Transverse colon (tissue), 4 donors: ENCODE data around the gene TRMT112. TPM values are rescaled to one million over a fixed set of nuclear protein-coding genes. Genes with fewer than 3 reads are reported as not detected.

ENCODE experiments used
- DNase-seq: peaks from one replicate; pipeline ENCODE4 v3.0.0-alpha.2; 2019
- H3K27ac ChIP-seq, 4 donors: fragments of 200-600 bp; sonication (generic); 2 replicates each; pipeline ENCODE4 v1.5.1; 2016 to 2018; ENCODE audit warnings: inconsistent platforms in 4 of 4
- H3K27me3 ChIP-seq: fragments of 200-600 bp; sonication (generic); 2 replicates; pipeline ENCODE4 v1.5.1; 2017; ENCODE audit warnings: inconsistent platforms
- H3K36me3 ChIP-seq, 4 donors: fragments of 200-600 bp; sonication (generic); 2 replicates each; pipeline ENCODE4 v1.5.1; 2017 to 2019; ENCODE audit warnings: inconsistent platforms in 4 of 4
- H3K4me1 ChIP-seq, 4 donors: fragments of 200-600 bp; sonication (generic); 2 replicates each; pipeline ENCODE4 v1.5.1; 2017 to 2020; ENCODE audit warnings: inconsistent platforms in 4 of 4
- H3K4me3 ChIP-seq, 4 donors: fragments of 200-600 bp; sonication (generic); 1 replicate in 1 of 4; 2 replicates in 3 of 4; pipeline versions ENCODE4 v1.5.1 to v1.6.1; 2017 to 2019; ENCODE audit warnings: inconsistent platforms in 4 of 4
- H3K9me3 ChIP-seq, 2 donors: fragments of 200-600 bp; sonication (generic); 2 replicates each; pipeline ENCODE4 v1.5.1; 2017 to 2019; ENCODE audit warnings: inconsistent platforms in 2 of 2
- CTCF ChIP-seq, 5 experiments: fragments of 200-600 bp in 3 of 5; fragments of 450-650 bp in 2 of 5; sonication (generic) in 3 of 5; IDR thresholded peaks; 1 replicate in 2 of 5; 2 replicates in 3 of 5; pipeline ENCODE4 v1.5.1; 2016 to 2017; ENCODE audit warnings: antibody characterized with exemption in 5 of 5, inconsistent platforms in 3 of 5, mild to moderate bottlenecking in 2 of 5, moderate library complexity in 1 of 5
- EP300 ChIP-seq: sonication (generic); formaldehyde crosslinking; IDR thresholded peaks from one replicate; pipeline ENCODE4 v1.6.1; 2017; ENCODE audit warnings: antibody characterized with exemption, low read depth
- POLR2A ChIP-seq: fragments of 450-650 bp; IDR thresholded peaks from one replicate; pipeline ENCODE4 v1.6.1; 2016; ENCODE audit warnings: antibody characterized with exemption, mild to moderate bottlenecking, moderate library complexity
- POLR2AphosphoS5 ChIP-seq, 3 donors: sonication (generic); formaldehyde crosslinking; IDR thresholded peaks; one replicate each; pipeline ENCODE4 v1.6.1; 2016; ENCODE audit warnings: antibody characterized with exemption in 3 of 3
- WGBS, 2 donors: methylation state at CpG; one replicate each; pipeline ENCODE4 v1.1.5; 2018; ENCODE audit warnings: low coverage in 1 of 2; 5-methylcytosine and 5-hydroxymethylcytosine counted together
- in situ Hi-C, 4 donors: fragments of 200-750 bp; cut with MboI; loops; one replicate each; pipeline versions ENCODE4 v1.15.0 to v1.15.1; 2017; ENCODE audit warnings: low sequenced_read_pairs in 3 of 4, low pct_ligation_motif_present in 1 of 4, low pct_unique_long_range_greater_than_20kb in 1 of 4
- intact Hi-C: fragments of 100-400 bp; cut with DNase I; formaldehyde crosslinking; loops from one replicate; pipeline ENCODE4 v1.15.1; 2023; ENCODE audit warnings: low total_unique reads
- total RNA-seq, 4 donors: library from RNA; depleted of rRNA; stranded (reverse); fragments of >200 nt; gene quantifications; one replicate each; pipeline ENCODE4 v1.1.0, GENCODE V29; 2016

TRMT112 gene
- total RNA-seq, 4 donors from 2014 or later: 59.1 to 99.9 (median 82.7) TPM

GRCh38 chr11:64287676-64288352 lies 29.5 kb downstream of the TRMT112 start:
- Histone ChIP-seq H3K9me3 (no peaks in the 10 kb centered on the region), H3K27me3 (peaks cover 35% of the 10 kb centered on the region), H3K4me1 (peaks cover 18 to 45% (median 39%) of the 10 kb centered on the region in 4 donors), H3K27ac (no peak overlapping the region), H3K4me3 (no peak overlapping the region), H3K36me3 (no peaks in the 10 kb centered on the region)
- TF ChIP-seq POLR2AphosphoS5 (IDR thresholded peaks at IDR 0.05) (no peak), CTCF (IDR thresholded peaks at IDR 0.05) (no peak), POLR2A (no peak), EP300 (no peak)
- intact Hi-C loops: no loop called here
- WGBS, 2 donors: 98% methylated on average over 33 of the region's 33 CpGs; no CpG with 5 or more reads in 1 of the 2 donors
- no peak for DNase-seq
- in situ Hi-C loops: no loop called here

- 89% methylated on average over 9 of the region's 9 CpGs; no CpG with 5 or more reads in 1 of the 2 donors for WGBS, 2 donors
- Histone ChIP-seq H3K27me3 (peaks cover 24% of the 10 kb centered on the region), H3K36me3 (no peaks in the 10 kb centered on the region), H3K4me3 (no peak overlapping the region), H3K4me1 (peaks cover 22 to 42% (median 34%) of the 10 kb centered on the region in 4 donors), H3K9me3 (no peaks in the 10 kb centered on the region), H3K27ac (no peak overlapping the region)
- intact Hi-C loops: no loop called here
- no peak for TF ChIP-seq POLR2A
- TF ChIP-seq EP300: no peak
- TF ChIP-seq CTCF (IDR thresholded peaks at IDR 0.05): no peak
- no peak for TF ChIP-seq POLR2AphosphoS5 (IDR thresholded peaks at IDR 0.05)
- in situ Hi-C loops: no loop called here
- DNase-seq: no peak
Observed at GRCh38 chr11:64286801-64287159, 30.6 kb downstream of the TRMT112 start.

GRCh38 chr11:64285885-64286800 lies 31.2 kb downstream of the TRMT112 start:
- Histone ChIP-seq H3K9me3 (no peaks in the 10 kb centered on the region), H3K4me3 (peak overlapping the region; percentile 72 to 85 (median 78)), H3K27me3 (peaks cover 18% of the 10 kb centered on the region), H3K27ac (peak overlapping the region; percentile 95 to 99 (median 97)), H3K36me3 (no peaks in the 10 kb centered on the region), H3K4me1 (peaks cover 22 to 36% (median 28%) of the 10 kb centered on the region in 4 donors)
- no peak for TF ChIP-seq CTCF (IDR thresholded peaks at IDR 0.05)
- TF ChIP-seq POLR2A: no peak
- TF ChIP-seq EP300: no peak
- intact Hi-C loops: no loop called here
- 23% methylated on average over 38 of the region's 40 CpGs; no CpG with 5 or more reads in 1 of the 2 donors for WGBS, 2 donors
- in situ Hi-C loops: no loop called here
- peak; percentile 49 for DNase-seq
